Eye (tissue), 1 donor: ENCODE measurements around the gene ZBED1.
"Not testable (repeated sequence)": the region's sequence is repeated elsewhere in the genome, so short reads cannot be mapped to it uniquely, and the experiment has no call there.

Source experiments
- DNase-seq: peaks from one replicate; pipeline ENCODE4 v3.0.0-alpha.2; 2015

ZBED1 gene

GRCh38 chrX:2473064-2473463 is 27.7 kb downstream of the ZBED1 start:
- not testable (repeated sequence) for DNase-seq

GRCh38 chrX:2471641-2472040 is 29.1 kb downstream of the ZBED1 start:
- DNase-seq, result no peak

GRCh38 chrX:2471126-2471525 is 29.6 kb downstream of the ZBED1 start:
- DNase-seq, result not testable (repeated sequence)

- not testable (repeated sequence) for DNase-seq
Observed at GRCh38 chrX:2469852-2470251, 30.9 kb downstream of the ZBED1 start.

GRCh38 chrX:2469196-2469685 is 31.5 kb downstream of the ZBED1 start:
- no peak for DNase-seq

GRCh38 chrX:2468261-2469195 is 32.2 kb downstream of the ZBED1 start:
- DNase-seq, result no peak

GRCh38 chrX:2466876-2467656 is 33.7 kb downstream of the ZBED1 start:
- no peak for DNase-seq

- no peak for DNase-seq
Observed at GRCh38 chrX:2464677-2465166, 36.1 kb downstream of the ZBED1 start.

- no peak for DNase-seq
Observed at GRCh38 chrX:2463973-2464676, 36.7 kb downstream of the ZBED1 start.

GRCh38 chrX:2463481-2463880 is 37.3 kb downstream of the ZBED1 start:
- DNase-seq, result not testable (repeated sequence)

GRCh38 chrX:2462780-2463179 is 38.0 kb downstream of the ZBED1 start:
- no peak for DNase-seq

- no peak for DNase-seq
Observed at GRCh38 chrX:2462074-2462473, 38.7 kb downstream of the ZBED1 start.

GRCh38 chrX:2461711-2462016 is 39.1 kb downstream of the ZBED1 start:
- DNase-seq, result no peak

GRCh38 chrX:2460821-2461710 is 39.7 kb downstream of the ZBED1 start:
- not testable (repeated sequence) for DNase-seq

GRCh38 chrX:2460048-2460447 is 40.7 kb downstream of the ZBED1 start:
- DNase-seq, result not testable (repeated sequence)

- DNase-seq, result no peak
Observed at GRCh38 chrX:2458309-2458708, 42.5 kb downstream of the ZBED1 start.

- DNase-seq, result no peak
Observed at GRCh38 chrX:2457289-2458133, 43.3 kb downstream of the ZBED1 start.

GRCh38 chrX:2456091-2456490 is 44.7 kb downstream of the ZBED1 start:
- DNase-seq, result not testable (repeated sequence)

GRCh38 chrX:2454620-2455019 is 46.2 kb downstream of the ZBED1 start:
- not testable (repeated sequence) for DNase-seq

- DNase-seq, result no peak
Observed at GRCh38 chrX:2452799-2453198, 48.0 kb downstream of the ZBED1 start.

- no peak for DNase-seq
Observed at GRCh38 chrX:2452317-2452784, 48.4 kb downstream of the ZBED1 start.
